HCT116 (cell line): ENCODE measurements around the gene SLC31A1. TPM values are rescaled to one million over a fixed set of nuclear protein-coding genes. Genes with fewer than 3 reads are reported as not detected.

Experiments
- ATAC-seq: fragments of 200-7000 bp; cut with Tn5 transposase; 2 replicates; pipeline ENCODE4 v1.9.1; 2020; ENCODE audit warnings: mild to moderate bottlenecking, moderate library complexity
- BruUV-seq: library from RNA; stranded (reverse); fragments of 400-500 nt; replicated peaks from 2 replicates; lab custom pipeline; 2021; lab: Mats Ljungman, UMichigan
- CTCF ChIA-PET: fragments of 300-600 bp; sonication (Branson Sonifier 250); formaldehyde crosslinking; loops from one replicate; lab custom pipeline; 2021; ENCODE audit warnings: antibody characterized with exemption; lab: Charles Lee
- POLR2A ChIA-PET: fragments of 300-600, 350-600 bp; sonication (Branson Sonifier 250); formaldehyde crosslinking; loops from one replicate; lab custom pipeline; 2021; ENCODE audit warnings: antibody characterized with exemption; lab: Charles Lee
- RAD21 ChIA-PET, 2 experiments: fragments of 300-600 bp; sonication (Branson Sonifier 250); formaldehyde crosslinking; loops; one replicate each; lab custom pipeline; 2023; ENCODE audit warnings: low total read pairs in 2 of 2; ENCODE audit not compliant: uncharacterized antibody in 2 of 2, unreplicated experiment in 2 of 2, low non-redundant PET in 1 of 2; lab: Charles Lee
- DNase-seq: peaks from one replicate; pipeline ENCODE4 v3.0.0-alpha.2; 2010; ENCODE audit warnings: low read depth, low spot score
- H2AFZ ChIP-seq: fragments of 200-600 bp; shearing (Covaris generic), sonication (generic); 2 replicates; pipeline ENCODE4 v1.6.1; 2017; ENCODE audit warnings: low read depth, mixed run types, mixed read lengths, antibody characterized with exemption, low read length; ENCODE audit not compliant: poor library complexity, severe bottlenecking
- H3K27ac ChIP-seq: 2 replicates; pipeline ENCODE4 v1.5.1; 2012; ENCODE audit warnings: low read depth, low read length
- H3K27me3 ChIP-seq: fragments of 200-600 bp; sonication (generic); 2 replicates; pipeline ENCODE4 v1.6.1; 2016; ENCODE audit warnings: mixed run types, low read length, mixed read lengths; ENCODE audit not compliant: insufficient read depth
- H3K36me3 ChIP-seq, 2 experiments: fragments of 200-500 bp in 1 of 2; fragments of 200-600 bp in 1 of 2; sonication (Bioruptor generic) in 1 of 2; sonication (generic) in 1 of 2; 2 replicates each; pipeline versions ENCODE4 v1.5.1 to v1.6.1; 2014 to 2016; ENCODE audit warnings: low read length in 2 of 2, inconsistent platforms in 1 of 2, mixed read lengths in 1 of 2, mixed run types in 1 of 2; ENCODE audit not compliant: insufficient read depth in 2 of 2, control insufficient read depth in 1 of 2
- H3K4me1 ChIP-seq, 2 experiments: fragments of 200-600 bp in 1 of 2; sonication (generic) in 1 of 2; 2 replicates each; pipeline versions ENCODE4 v1.5.1 to v1.6.1; 2012 to 2017; ENCODE audit warnings: low read length in 2 of 2, inconsistent platforms in 1 of 2, mild to moderate bottlenecking in 1 of 2, mixed read lengths in 1 of 2, mixed run types in 1 of 2, moderate library complexity in 1 of 2; ENCODE audit not compliant: insufficient read depth in 2 of 2, control insufficient read depth in 1 of 2
- H3K4me2 ChIP-seq: fragments of 200-600 bp; sonication (generic); 2 replicates; pipeline ENCODE4 v1.6.1; 2017; ENCODE audit warnings: mixed run types, low read length, mixed read lengths
- H3K4me3 ChIP-seq, 2 experiments: fragments of 200-600 bp in 1 of 2; sonication (generic) in 1 of 2; replicated peaks in 1 of 2; 2 replicates each; pipeline ENCODE4 v1.5.1; 2011 to 2016; ENCODE audit warnings: low read length in 2 of 2, control low read depth in 1 of 2, low read depth in 1 of 2, mild to moderate bottlenecking in 1 of 2, mixed read lengths in 1 of 2, mixed run types in 1 of 2
- H3K79me2 ChIP-seq: fragments of 200-600 bp; sonication (generic); 2 replicates; pipeline ENCODE4 v1.6.1; 2017; ENCODE audit warnings: mild to moderate bottlenecking, mixed run types, low read length, moderate library complexity, mixed read lengths; ENCODE audit not compliant: insufficient read depth
- H3K9ac ChIP-seq: fragments of 200-600 bp; sonication (generic); 2 replicates; pipeline ENCODE4 v1.6.1; 2016; ENCODE audit warnings: low read length, mixed read lengths
- H3K9me2 ChIP-seq: fragments of 200-600 bp; sonication (generic), shearing (Covaris generic); 2 replicates; pipeline ENCODE4 v1.6.1; 2017; ENCODE audit warnings: mixed run types, mild to moderate bottlenecking, moderate library complexity; ENCODE audit not compliant: insufficient read depth
- H3K9me3 ChIP-seq, 2 experiments: fragments of 200-500 bp in 1 of 2; fragments of 200-600 bp in 1 of 2; sonication (Bioruptor generic) in 1 of 2; sonication (generic) in 1 of 2; 2 replicates each; pipeline ENCODE4 v1.6.1; 2014 to 2017; ENCODE audit warnings: low read length in 2 of 2, mixed read lengths in 2 of 2, inconsistent platforms in 1 of 2, low read depth in 1 of 2, mild to moderate bottlenecking in 1 of 2, mixed run types in 1 of 2, moderate library complexity in 1 of 2; ENCODE audit not compliant: control insufficient read depth in 1 of 2, insufficient read depth in 1 of 2
- H4K20me1 ChIP-seq: fragments of 200-600 bp; sonication (generic), shearing (Covaris generic); 2 replicates; pipeline ENCODE4 v1.6.1; 2017; ENCODE audit warnings: mixed run types, mild to moderate bottlenecking, moderate library complexity; ENCODE audit not compliant: insufficient read depth
- CBX3 ChIP-seq: IDR thresholded peaks from 2 replicates; pipeline ENCODE4 v1.6.1; 2012; ENCODE audit warnings: low read depth
- CEBPB ChIP-seq: IDR thresholded peaks from 2 replicates; pipeline ENCODE4 v1.6.1; 2012; ENCODE audit warnings: low read depth
- EGR1 ChIP-seq: IDR thresholded peaks from 2 replicates; pipeline ENCODE4 v1.6.1; 2012; ENCODE audit warnings: low read depth
- ELF1 ChIP-seq: IDR thresholded peaks from 2 replicates; pipeline ENCODE4 v1.6.1; 2012; ENCODE audit warnings: low read depth, borderline replicate concordance
- EZH2 ChIP-seq: fragments of 200-600 bp; sonication (generic); IDR thresholded peaks from 2 replicates; pipeline ENCODE4 v1.6.1; 2017; ENCODE audit warnings: antibody characterized with exemption, mixed run types
- EZH2phosphoT487 ChIP-seq: fragments of 200-600 bp; IDR thresholded peaks from 2 replicates; pipeline ENCODE4 v1.6.1; 2018; ENCODE audit warnings: antibody characterized with exemption, borderline replicate concordance
- FOSL1 ChIP-seq: IDR thresholded peaks from 2 replicates; pipeline ENCODE4 v1.6.1; 2012; ENCODE audit warnings: low read depth
- MAX ChIP-seq: IDR thresholded peaks from 2 replicates; pipeline ENCODE4 v1.6.1; 2012
- POLR2A ChIP-seq: IDR thresholded peaks from 2 replicates; pipeline ENCODE4 v1.7.0; 2011; ENCODE audit warnings: borderline replicate concordance; ENCODE audit not compliant: insufficient read depth, insufficient read length; ENCODE audit errors: extremely low read depth
- POLR2AphosphoS5 ChIP-seq: IDR thresholded peaks from 2 replicates; pipeline ENCODE4 v1.6.1; 2011; ENCODE audit warnings: mild to moderate bottlenecking, low read depth, low read length, moderate library complexity
- RAD21 ChIP-seq: IDR thresholded peaks from 2 replicates; pipeline ENCODE4 v1.6.1; 2012; ENCODE audit warnings: low read depth, mild to moderate bottlenecking
- SP1 ChIP-seq: IDR thresholded peaks from 2 replicates; pipeline ENCODE4 v1.6.1; 2012; ENCODE audit warnings: low read depth
- SRF ChIP-seq: IDR thresholded peaks from 2 replicates; pipeline ENCODE4 v1.6.1; 2012; ENCODE audit warnings: low read depth
- TCF7L2 ChIP-seq: IDR thresholded peaks from 2 replicates; pipeline ENCODE4 v1.7.0; 2011; ENCODE audit warnings: borderline replicate concordance, inconsistent platforms; ENCODE audit not compliant: insufficient read depth, insufficient read length; ENCODE audit errors: extremely low read depth
- YY1 ChIP-seq: IDR thresholded peaks from 2 replicates; pipeline ENCODE4 v1.6.1; 2011; ENCODE audit warnings: low read length, low read depth, moderate library complexity, mild to moderate bottlenecking; ENCODE audit not compliant: insufficient replicate concordance; ENCODE audit errors: extremely low read depth
- ZFX ChIP-seq: fragments of 450-650 bp; IDR thresholded peaks from 2 replicates; pipeline ENCODE4 v1.6.1; 2017
- ZNF274 ChIP-seq: fragments of 200-500 bp; sonication (Bioruptor generic); IDR thresholded peaks from 2 replicates; pipeline ENCODE4 v1.6.1; 2014; ENCODE audit warnings: mild to moderate bottlenecking, low read depth, low read length, inconsistent platforms
- intact Hi-C: fragments of 100-400 bp; cut with micrococcal nuclease; formaldehyde crosslinking; loops from 2 replicates; pipeline ENCODE4 v1.10.0; 2022
- total RNA-seq: library from RNA; stranded (reverse); gene quantifications from one replicate; pipeline ENCODE4 v1.2.1, GENCODE V29; 2021; ENCODE audit not compliant: unreplicated experiment
- TF ChIP-seq, protein P1 (sequence below): IDR thresholded peaks from 2 replicates; pipeline ENCODE4 v1.6.1; 2012; ENCODE audit warnings: low read depth
- TF ChIP-seq, protein P2 (sequence below): IDR thresholded peaks from 2 replicates; pipeline ENCODE4 v1.6.1; 2012
- TF ChIP-seq, protein P3 (sequence below), 3 experiments: fragments of 200-600 bp in 1 of 3; sonication (generic) in 1 of 3; IDR thresholded peaks in 2 of 3; conservative IDR thresholded peaks in 1 of 3; 2 replicates each; pipeline ENCODE4 v1.5.1; 2012 to 2017; ENCODE audit warnings: low read depth in 2 of 3, low read length in 2 of 3, antibody characterized with exemption in 1 of 3, borderline replicate concordance in 1 of 3, control low read depth in 1 of 3, mild to moderate bottlenecking in 1 of 3, mixed read lengths in 1 of 3, mixed run types in 1 of 3, moderate library complexity in 1 of 3; ENCODE audit not compliant: insufficient read depth in 1 of 3

The SLC31A1 gene
- total RNA-seq, 1 experiment from 2014 or later: 24.4 TPM

DNA sequence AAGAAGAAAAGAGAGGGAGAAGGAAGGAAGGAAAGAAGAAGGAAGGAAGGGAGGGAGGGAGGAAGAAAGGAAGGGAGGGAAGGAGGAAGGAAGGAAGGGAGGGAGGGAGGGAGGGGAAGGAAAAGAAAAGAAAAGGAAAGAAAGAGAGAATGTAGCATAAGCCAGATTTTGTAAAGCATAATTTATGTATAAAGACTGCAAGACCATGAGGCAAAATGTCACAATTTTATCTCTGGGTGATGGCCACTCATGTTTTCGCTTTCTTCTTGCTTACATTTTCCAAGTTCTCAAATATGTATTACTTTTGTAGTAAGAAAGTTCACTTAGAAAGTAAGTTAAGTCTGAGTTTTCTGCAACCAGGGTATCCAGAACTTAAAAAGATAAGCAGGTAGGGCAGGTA, 85.2 kb downstream of the SLC31A1 start:
- CTCF ChIA-PET: no interaction called here

More for the DNA sequence above, 85.2 kb downstream of the SLC31A1 start:
- ATAC-seq: no peak
- no peaks in the 10 kb centered on the region for H3K79me2 ChIP-seq
- intact Hi-C loops: loop anchor here (10.0 kb wide), 1 partner anchor 348 kb away; no protein-coding TSS in a partner anchor
- RAD21 ChIA-PET: no interaction called here
- H3K4me2 ChIP-seq: no peak overlapping the region
- no peak for DNase-seq
- POLR2A ChIA-PET: no interaction called here
- H3K4me3 ChIP-seq: no peak overlapping the region
- no peaks in the 10 kb centered on the region for H3K36me3 ChIP-seq
- H3K27ac ChIP-seq: no peak overlapping the region
- 0 out of 2 replicates have a peak, but pooled peaks cover 1% of the 10 kb centered on the region for H3K27me3 ChIP-seq
- no peaks in the 10 kb centered on the region for H3K4me1 ChIP-seq
- TF ChIP-seq EZH2 (no peak), POLR2A (no peak), TCF7L2 (no peak), EGR1 (no peak), CBX3 (no peak), CEBPB (no peak), RAD21 (no peak), ZNF274 (no peak), YY1 (no peak), POLR2AphosphoS5 (no peak), ELF1 (no peak), MAX (no peak), SRF (no peak), ZFX (no peak), FOSL1 (no peak), EZH2phosphoT487 (no peak), SP1 (no peak)
- TF ChIP-seq, protein P1, sequence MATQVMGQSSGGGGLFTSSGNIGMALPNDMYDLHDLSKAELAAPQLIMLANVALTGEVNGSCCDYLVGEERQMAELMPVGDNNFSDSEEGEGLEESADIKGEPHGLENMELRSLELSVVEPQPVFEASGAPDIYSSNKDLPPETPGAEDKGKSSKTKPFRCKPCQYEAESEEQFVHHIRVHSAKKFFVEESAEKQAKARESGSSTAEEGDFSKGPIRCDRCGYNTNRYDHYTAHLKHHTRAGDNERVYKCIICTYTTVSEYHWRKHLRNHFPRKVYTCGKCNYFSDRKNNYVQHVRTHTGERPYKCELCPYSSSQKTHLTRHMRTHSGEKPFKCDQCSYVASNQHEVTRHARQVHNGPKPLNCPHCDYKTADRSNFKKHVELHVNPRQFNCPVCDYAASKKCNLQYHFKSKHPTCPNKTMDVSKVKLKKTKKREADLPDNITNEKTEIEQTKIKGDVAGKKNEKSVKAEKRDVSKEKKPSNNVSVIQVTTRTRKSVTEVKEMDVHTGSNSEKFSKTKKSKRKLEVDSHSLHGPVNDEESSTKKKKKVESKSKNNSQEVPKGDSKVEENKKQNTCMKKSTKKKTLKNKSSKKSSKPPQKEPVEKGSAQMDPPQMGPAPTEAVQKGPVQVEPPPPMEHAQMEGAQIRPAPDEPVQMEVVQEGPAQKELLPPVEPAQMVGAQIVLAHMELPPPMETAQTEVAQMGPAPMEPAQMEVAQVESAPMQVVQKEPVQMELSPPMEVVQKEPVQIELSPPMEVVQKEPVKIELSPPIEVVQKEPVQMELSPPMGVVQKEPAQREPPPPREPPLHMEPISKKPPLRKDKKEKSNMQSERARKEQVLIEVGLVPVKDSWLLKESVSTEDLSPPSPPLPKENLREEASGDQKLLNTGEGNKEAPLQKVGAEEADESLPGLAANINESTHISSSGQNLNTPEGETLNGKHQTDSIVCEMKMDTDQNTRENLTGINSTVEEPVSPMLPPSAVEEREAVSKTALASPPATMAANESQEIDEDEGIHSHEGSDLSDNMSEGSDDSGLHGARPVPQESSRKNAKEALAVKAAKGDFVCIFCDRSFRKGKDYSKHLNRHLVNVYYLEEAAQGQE: no peak
- TF ChIP-seq, protein P2, sequence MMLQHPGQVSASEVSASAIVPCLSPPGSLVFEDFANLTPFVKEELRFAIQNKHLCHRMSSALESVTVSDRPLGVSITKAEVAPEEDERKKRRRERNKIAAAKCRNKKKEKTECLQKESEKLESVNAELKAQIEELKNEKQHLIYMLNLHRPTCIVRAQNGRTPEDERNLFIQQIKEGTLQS: no peak
- TF ChIP-seq, protein P3, sequence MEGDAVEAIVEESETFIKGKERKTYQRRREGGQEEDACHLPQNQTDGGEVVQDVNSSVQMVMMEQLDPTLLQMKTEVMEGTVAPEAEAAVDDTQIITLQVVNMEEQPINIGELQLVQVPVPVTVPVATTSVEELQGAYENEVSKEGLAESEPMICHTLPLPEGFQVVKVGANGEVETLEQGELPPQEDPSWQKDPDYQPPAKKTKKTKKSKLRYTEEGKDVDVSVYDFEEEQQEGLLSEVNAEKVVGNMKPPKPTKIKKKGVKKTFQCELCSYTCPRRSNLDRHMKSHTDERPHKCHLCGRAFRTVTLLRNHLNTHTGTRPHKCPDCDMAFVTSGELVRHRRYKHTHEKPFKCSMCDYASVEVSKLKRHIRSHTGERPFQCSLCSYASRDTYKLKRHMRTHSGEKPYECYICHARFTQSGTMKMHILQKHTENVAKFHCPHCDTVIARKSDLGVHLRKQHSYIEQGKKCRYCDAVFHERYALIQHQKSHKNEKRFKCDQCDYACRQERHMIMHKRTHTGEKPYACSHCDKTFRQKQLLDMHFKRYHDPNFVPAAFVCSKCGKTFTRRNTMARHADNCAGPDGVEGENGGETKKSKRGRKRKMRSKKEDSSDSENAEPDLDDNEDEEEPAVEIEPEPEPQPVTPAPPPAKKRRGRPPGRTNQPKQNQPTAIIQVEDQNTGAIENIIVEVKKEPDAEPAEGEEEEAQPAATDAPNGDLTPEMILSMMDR (IDR thresholded peaks at IDR 0.05 in 2 of 3, conservative IDR thresholded peaks at IDR 0.05 in 1 of 3; ENCODE audit: borderline replicate concordance in 1 of 3, insufficient read depth in 1 of 3, low read depth in 2 of 3, low read length in 2 of 3): no peak
- BruUV-seq: no TSS peak
- no peak overlapping the region for H3K9ac ChIP-seq
- no peaks in the 10 kb centered on the region for H3K9me2 ChIP-seq
- H2AFZ ChIP-seq: no peak overlapping the region
- H4K20me1 ChIP-seq: no peaks in the 10 kb centered on the region
- H3K9me3 ChIP-seq: no peaks in the 10 kb centered on the region
